ENCODE measurements around the gene FBXO22.
"Not testable (repeated sequence)": the region's sequence is repeated elsewhere in the genome, so short reads cannot be mapped to it uniquely, and the experiment has no call there.

The FBXO22 gene

DNA sequence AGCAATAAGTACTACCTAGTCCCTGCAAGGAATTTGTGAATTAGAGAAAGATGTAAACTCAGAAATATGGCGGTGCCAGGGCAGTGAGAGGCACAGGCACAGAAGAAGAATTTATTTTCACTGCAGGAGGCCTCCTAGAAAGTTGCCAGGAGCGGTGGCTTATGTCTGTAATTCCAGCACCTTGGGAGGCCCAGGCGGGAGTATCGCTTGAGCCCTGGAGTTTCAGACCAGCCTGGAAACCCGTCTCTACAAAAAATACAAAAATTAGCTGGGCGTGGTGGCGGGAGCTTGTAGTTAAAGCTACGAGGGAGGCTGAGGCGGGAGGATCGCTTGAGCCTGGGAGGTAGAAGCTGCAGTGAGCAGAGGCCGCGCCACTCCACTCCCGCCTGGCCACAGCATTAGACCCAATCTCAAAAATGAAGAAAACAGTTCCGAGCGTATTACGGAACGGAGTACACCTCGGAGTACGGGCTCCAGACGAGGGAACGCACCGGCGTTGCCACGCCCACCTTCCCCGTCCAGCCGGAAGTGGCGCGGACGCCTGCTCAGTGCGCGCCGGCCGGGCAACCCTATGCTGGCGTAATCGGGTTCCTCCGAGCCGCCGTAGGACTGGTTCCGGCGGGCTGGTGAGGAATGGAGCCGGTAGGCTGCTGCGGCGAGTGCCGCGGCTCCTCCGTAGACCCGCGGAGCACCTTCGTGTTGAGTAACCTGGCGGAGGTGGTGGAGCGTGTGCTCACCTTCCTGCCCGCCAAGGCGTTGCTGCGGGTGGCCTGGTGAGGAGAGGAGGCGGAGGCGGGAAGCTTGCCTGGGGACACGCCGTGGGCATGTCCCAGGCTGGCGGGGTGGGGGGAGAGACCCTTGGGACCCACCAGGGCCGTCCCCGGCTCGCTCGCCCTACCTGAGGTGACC is at the start of gene FBXO22:
FBXO22 (plus strand) TSS at position 548 of the 909 bp plus-strand sequence; CDS start at position 634, 86 bp downstream.
- POLR2A ChIA-PET: interaction anchor here (0.7 to 1.9 kb wide), 14 partner anchors 10 to 180 kb away, joined by 3 to 10 read pairs (median 3); partner anchors contain the start of genes NRG4 and UBE2Q2
- CTCF ChIA-PET: no interaction called here

DNA sequence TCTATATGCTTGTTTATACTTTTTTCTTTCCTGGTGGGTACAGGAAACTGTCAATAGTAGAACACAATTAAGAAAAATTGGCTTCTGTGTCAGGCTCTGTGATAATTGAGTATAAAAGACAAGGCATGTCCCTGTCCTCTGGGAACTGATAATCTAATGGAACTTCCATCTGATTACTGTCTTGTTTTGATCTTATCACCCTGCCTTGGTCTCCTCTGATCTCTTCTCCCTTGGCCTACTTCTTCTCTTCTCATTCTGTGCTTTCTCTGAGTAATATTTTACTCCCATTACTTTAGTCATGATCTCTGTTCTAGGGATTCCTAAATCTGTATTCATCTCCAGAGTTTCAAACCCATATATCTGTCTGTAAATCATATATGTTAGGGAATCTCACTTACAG is 45.8 kb upstream of the FBXO22 start:
- ChIA-PET CTCF (no interaction called here), POLR2A (interaction anchor here (1.6 kb wide), 1 partner anchor 15 kb away, joined by 7 read pairs; the partner anchor contains the start of gene UBE2Q2)
- no peak for DNase-seq (ENCODE audit: extremely low spot score)
- no peak for TF ChIP-seq FOXA1 (IDR thresholded peaks at IDR 0.05)
- no peak for TF ChIP-seq BHLHE40 (IDR thresholded peaks at IDR 0.05; ENCODE audit: borderline replicate concordance)
- TF ChIP-seq SUZ12 (IDR thresholded peaks at IDR 0.05): no peak
- no peak for TF ChIP-seq FOXK2 (IDR thresholded peaks at IDR 0.05)
- no peak for TF ChIP-seq SP1 (IDR thresholded peaks at IDR 0.05)
- TF ChIP-seq LEF1 (IDR thresholded peaks at IDR 0.05; ENCODE audit: borderline replicate concordance): no peak
- TF ChIP-seq L3MBTL2 (conservative IDR thresholded peaks at IDR 0.05): no peak
- TF ChIP-seq TARDBP (IDR thresholded peaks at IDR 0.05): no peak
- no peak for TF ChIP-seq ELF4 (IDR thresholded peaks at IDR 0.05)
- TF ChIP-seq ARNT (IDR thresholded peaks at IDR 0.05): no peak
- TF ChIP-seq NFRKB (IDR thresholded peaks at IDR 0.05): no peak
- no peak for TF ChIP-seq CTBP1 (IDR thresholded peaks at IDR 0.05; ENCODE audit: borderline replicate concordance)
- TF ChIP-seq, protein P1, sequence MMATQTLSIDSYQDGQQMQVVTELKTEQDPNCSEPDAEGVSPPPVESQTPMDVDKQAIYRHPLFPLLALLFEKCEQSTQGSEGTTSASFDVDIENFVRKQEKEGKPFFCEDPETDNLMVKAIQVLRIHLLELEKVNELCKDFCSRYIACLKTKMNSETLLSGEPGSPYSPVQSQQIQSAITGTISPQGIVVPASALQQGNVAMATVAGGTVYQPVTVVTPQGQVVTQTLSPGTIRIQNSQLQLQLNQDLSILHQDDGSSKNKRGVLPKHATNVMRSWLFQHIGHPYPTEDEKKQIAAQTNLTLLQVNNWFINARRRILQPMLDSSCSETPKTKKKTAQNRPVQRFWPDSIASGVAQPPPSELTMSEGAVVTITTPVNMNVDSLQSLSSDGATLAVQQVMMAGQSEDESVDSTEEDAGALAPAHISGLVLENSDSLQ (IDR thresholded peaks at IDR 0.05): no peak
- TF ChIP-seq ZNF384 (IDR thresholded peaks at IDR 0.05): no peak
- TF ChIP-seq HDGF (IDR thresholded peaks at IDR 0.05; ENCODE audit: borderline replicate concordance): no peak

More for the DNA sequence above, at the start of gene FBXO22:
- peak; percentile 93 for DNase-seq (ENCODE audit: extremely low spot score)
- no peak for TF ChIP-seq ZNF384 (IDR thresholded peaks at IDR 0.05)
- TF ChIP-seq ELF4 (IDR thresholded peaks at IDR 0.05): peak; percentile 64; the same call in 1 of the 2 replicates
- TF ChIP-seq FOXM1 (IDR thresholded peaks at IDR 0.05; ENCODE audit: borderline replicate concordance): no peak
- peak; percentile 77; the same call in 1 of the 2 replicates for TF ChIP-seq CTBP1 (IDR thresholded peaks at IDR 0.05; ENCODE audit: borderline replicate concordance)
- peak; percentile 16; the same call in 1 of the 2 replicates for TF ChIP-seq ARNT (IDR thresholded peaks at IDR 0.05)
- TF ChIP-seq L3MBTL2 (conservative IDR thresholded peaks at IDR 0.05): no peak
- TF ChIP-seq HDGF (IDR thresholded peaks at IDR 0.05; ENCODE audit: borderline replicate concordance): no peak

GRCh38 chr15:75861750-75862402 is 41.8 kb upstream of the FBXO22 start:
- POLR2A ChIA-PET: interaction anchor here (0.6 kb wide), 1 partner anchor 19 kb away, joined by 3 read pairs; the partner anchor contains the start of gene UBE2Q2
- TF ChIP-seq ZNF384 (IDR thresholded peaks at IDR 0.05) (no peak), CTBP1 (IDR thresholded peaks at IDR 0.05; ENCODE audit: borderline replicate concordance) (no peak), HDGF (IDR thresholded peaks at IDR 0.05; ENCODE audit: borderline replicate concordance) (no peak)
- DNase-seq (ENCODE audit: extremely low spot score): no peak
- CTCF ChIA-PET: interaction anchor here (0.5 to 0.6 kb wide), 2 partner anchors 223 to 249 kb away, joined by 4 to 6 read pairs; no protein-coding TSS in a partner anchor

DNA sequence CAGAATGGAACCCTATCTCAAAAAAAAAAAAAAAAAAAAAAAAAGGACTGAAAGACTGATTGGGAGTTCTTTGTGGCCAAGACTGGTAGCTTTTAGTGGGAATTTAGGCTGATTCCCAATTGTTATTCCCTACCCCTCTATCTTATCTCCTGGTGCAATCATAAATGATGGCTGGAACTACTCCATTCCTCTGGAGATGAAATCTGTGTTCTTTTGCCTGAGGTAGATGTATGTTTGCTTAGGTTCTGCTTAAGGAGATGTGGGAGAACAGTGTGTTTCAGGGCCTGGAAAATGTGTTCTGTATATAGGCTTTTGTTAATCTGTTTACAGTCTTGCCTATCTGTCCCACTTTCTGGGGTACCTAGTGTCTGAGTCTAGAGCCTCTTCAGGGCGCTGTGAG is 40.9 kb upstream of the FBXO22 start:
- ChIA-PET POLR2A (interaction anchor here (0.6 kb wide), 1 partner anchor 20 kb away, joined by 3 read pairs; the partner anchor contains the start of gene UBE2Q2), CTCF (interaction anchor here (0.6 kb wide), 1 partner anchor 248 kb away, joined by 4 read pairs; no protein-coding TSS in a partner anchor)
- DNase-seq (ENCODE audit: extremely low spot score): no peak
- no peak for TF ChIP-seq ELF4 (IDR thresholded peaks at IDR 0.05)
- TF ChIP-seq BHLHE40 (IDR thresholded peaks at IDR 0.05; ENCODE audit: borderline replicate concordance): no peak
- no peak for TF ChIP-seq FOXM1 (IDR thresholded peaks at IDR 0.05; ENCODE audit: borderline replicate concordance)
- TF ChIP-seq SP1 (IDR thresholded peaks at IDR 0.05): no peak

DNA sequence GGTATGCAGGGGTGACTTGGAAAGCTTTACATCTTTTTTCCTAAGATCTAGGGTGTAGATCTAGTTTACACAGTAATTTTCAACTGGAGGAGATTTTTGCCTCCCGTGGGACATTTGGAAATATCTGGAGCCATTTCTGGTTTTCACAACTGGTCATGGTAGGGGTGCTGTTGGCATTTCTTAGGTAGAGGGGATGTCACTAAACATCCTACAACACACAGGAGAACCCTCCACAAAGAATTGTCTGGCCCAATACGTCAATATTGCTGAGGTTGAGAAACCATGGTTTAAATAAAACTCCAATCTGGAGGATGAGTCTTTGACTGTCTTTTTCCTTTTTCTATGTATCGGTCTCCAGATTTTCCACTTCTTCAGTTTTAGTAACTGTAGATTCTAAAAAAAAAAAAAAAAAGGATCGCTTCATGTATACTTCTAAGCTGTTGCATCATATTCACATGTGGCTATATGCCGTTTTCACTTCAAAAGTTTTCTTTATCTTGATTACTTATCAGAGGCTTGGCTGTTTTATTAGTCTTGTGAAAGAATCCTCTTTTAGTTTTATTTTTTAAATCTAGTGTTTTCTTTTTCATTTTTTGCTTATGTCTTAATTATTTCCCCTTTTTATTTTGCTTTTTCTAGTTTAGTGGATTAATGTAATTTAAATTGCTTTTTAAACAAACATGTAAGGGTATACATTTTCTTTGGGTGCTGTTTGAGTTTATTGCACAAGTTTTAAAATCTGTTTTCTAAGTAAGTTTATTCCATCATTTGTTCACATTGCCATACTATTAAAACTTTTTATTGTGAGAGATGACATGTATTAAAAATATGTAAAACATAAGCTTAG is 39.2 kb upstream of the FBXO22 start:
- TF ChIP-seq ZNF384 (IDR thresholded peaks at IDR 0.05) (peak; percentile 13; the same call in 1 of the 2 replicates), CTBP1 (IDR thresholded peaks at IDR 0.05; ENCODE audit: borderline replicate concordance) (no peak)
- no peak for DNase-seq (ENCODE audit: extremely low spot score)
- CTCF ChIA-PET: no interaction called here
- POLR2A ChIA-PET: no interaction called here

DNA sequence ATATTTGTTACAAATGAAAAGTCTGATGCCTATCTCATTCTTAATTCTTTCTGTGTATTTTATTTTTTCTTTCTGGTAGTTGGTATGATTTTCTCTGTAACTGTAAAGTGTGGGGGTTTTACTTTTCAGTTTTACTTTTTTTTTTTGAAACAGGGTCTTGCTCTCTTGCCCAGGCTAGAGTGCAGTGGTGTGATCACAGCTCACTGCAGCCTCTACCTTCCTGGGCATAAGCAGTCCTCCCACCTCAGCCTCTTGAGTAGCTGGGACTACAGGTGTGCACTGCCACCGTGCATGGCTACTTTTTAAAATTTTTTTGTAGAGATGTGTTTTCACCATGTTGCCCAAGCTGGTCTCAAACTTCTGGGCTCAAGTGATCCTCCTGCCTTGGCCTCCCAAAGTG is 37.6 kb upstream of the FBXO22 start:
- DNase-seq (ENCODE audit: extremely low spot score); POLR2A ChIA-PET: not testable (repeated sequence)
- CTCF ChIA-PET: interaction anchor here (0.6 kb wide), 1 partner anchor 184 kb away, joined by 3 read pairs; no protein-coding TSS in a partner anchor

DNA sequence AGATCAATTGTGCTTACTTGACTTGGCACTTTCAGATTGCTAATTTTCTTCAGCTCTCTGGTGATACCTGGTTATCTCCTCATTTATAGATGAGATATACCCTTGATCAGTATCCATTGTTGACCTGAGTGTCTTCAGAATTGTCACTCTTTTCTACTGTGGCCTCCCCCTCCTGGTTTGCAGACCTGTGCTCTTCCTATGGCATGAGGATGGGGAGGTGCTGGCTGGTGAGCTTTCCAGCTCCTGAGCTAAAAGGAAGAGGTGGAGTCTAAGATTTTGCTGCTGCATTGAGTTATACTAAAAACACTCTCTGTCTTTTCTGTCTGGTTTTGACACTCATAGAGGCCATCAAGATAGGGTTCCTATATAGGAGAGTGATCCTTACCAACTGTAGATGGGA is 36.8 kb upstream of the FBXO22 start:
- CTCF ChIA-PET: interaction anchor here (0.9 kb wide), 1 partner anchor 54 kb away, joined by 3 read pairs; no protein-coding TSS in a partner anchor

More for the DNA sequence above, 36.8 kb upstream of the FBXO22 start:
- TF ChIP-seq ARNT (IDR thresholded peaks at IDR 0.05) (no peak), FOXK2 (IDR thresholded peaks at IDR 0.05) (no peak), NFRKB (IDR thresholded peaks at IDR 0.05) (no peak), SUZ12 (IDR thresholded peaks at IDR 0.05) (no peak), LEF1 (IDR thresholded peaks at IDR 0.05; ENCODE audit: borderline replicate concordance) (no peak), TARDBP (IDR thresholded peaks at IDR 0.05) (no peak), BHLHE40 (IDR thresholded peaks at IDR 0.05; ENCODE audit: borderline replicate concordance) (no peak), ELF4 (IDR thresholded peaks at IDR 0.05) (no peak), HDGF (IDR thresholded peaks at IDR 0.05; ENCODE audit: borderline replicate concordance) (no peak)
- POLR2A ChIA-PET: no interaction called here
- no peak for DNase-seq (ENCODE audit: extremely low spot score)
